ENCODE measurements around the gene OR2T8.

OR2T8 gene

GRCh38 chr1:247919952-247920351, at the start of gene OR2T8:
Gene OR2T8, plus strand, starts transcription at chr1:247920252. Its CDS starts 766 bp downstream, at chr1:247921018.
- DNase-seq: no peak

- DNase-seq: no peak
Observed at GRCh38 chr1:247883346-247883745, 36.7 kb upstream of the OR2T8 start.

- no peak for DNase-seq
Observed at GRCh38 chr1:247884797-247885413, 35.1 kb upstream of the OR2T8 start.

- no peak for DNase-seq
Observed at GRCh38 chr1:247895163-247895637, 24.9 kb upstream of the OR2T8 start, which contains the start of gene OR2W3. Gene OR2W3, plus strand, starts transcription at chr1:247895587. Its CDS starts 0 bp downstream, at chr1:247895587.

GRCh38 chr1:247895976-247896375, 24.1 kb upstream of the OR2T8 start:
- no peak for DNase-seq

GRCh38 chr1:247904122-247904521, 15.9 kb upstream of the OR2T8 start:
- no peak for DNase-seq

- DNase-seq: no peak
Observed at GRCh38 chr1:247905181-247905580, 14.9 kb upstream of the OR2T8 start.

- DNase-seq: no peak
Observed at GRCh38 chr1:247905910-247906503, 14.0 kb upstream of the OR2T8 start.

- no peak for DNase-seq
Observed at GRCh38 chr1:247906504-247907047, 13.5 kb upstream of the OR2T8 start.

- DNase-seq: no peak
Observed at GRCh38 chr1:247908766-247909165, 11.3 kb upstream of the OR2T8 start.

- DNase-seq: no peak
Observed at GRCh38 chr1:247913786-247914185, 6.3 kb upstream of the OR2T8 start.

- no peak for DNase-seq
Observed at GRCh38 chr1:247914941-247915662, 5.0 kb upstream of the OR2T8 start.

- DNase-seq: no peak
Observed at GRCh38 chr1:247923941-247924340, 3.9 kb downstream of the OR2T8 start.

- no peak for DNase-seq
Observed at GRCh38 chr1:247924868-247925267, 4.8 kb downstream of the OR2T8 start, which contains the start of gene OR2AJ1. Gene OR2AJ1, plus strand, starts transcription at chr1:247924889. Its CDS starts 8,880 bp downstream, at chr1:247933769.

- no peak for DNase-seq
Observed at GRCh38 chr1:247933989-247934388, 13.9 kb downstream of the OR2T8 start.

- DNase-seq: no peak
Observed at GRCh38 chr1:247935781-247936180, 15.7 kb downstream of the OR2T8 start.

GRCh38 chr1:247936415-247936814, 16.4 kb downstream of the OR2T8 start:
- no peak for DNase-seq

GRCh38 chr1:247936965-247937734, 17.1 kb downstream of the OR2T8 start:
- DNase-seq: peak; percentile 92

- no peak for DNase-seq
Observed at GRCh38 chr1:247942624-247943023, 22.6 kb downstream of the OR2T8 start.

GRCh38 chr1:247948558-247948957, 28.5 kb downstream of the OR2T8 start, which contains the start of gene OR2L8:
Gene OR2L8, plus strand, starts transcription at chr1:247948858. Its CDS starts 0 bp downstream, at chr1:247948858.
- DNase-seq: no peak

- DNase-seq: no peak
Observed at GRCh38 chr1:247953408-247953807, 33.4 kb downstream of the OR2T8 start.

GRCh38 chr1:247961791-247962190, 41.7 kb downstream of the OR2T8 start:
- no peak for DNase-seq
